ENCODE results near the gene PLOD1.
A peak's percentile ranks its signal among the peaks of the same experiment; 100 is the strongest.

- no peak for TF ChIP-seq SIN3A (IDR thresholded peaks at IDR 0.05; ENCODE audit: borderline replicate concordance, insufficient read depth, low read length)
- TF ChIP-seq REST (IDR thresholded peaks at IDR 0.05; ENCODE audit: insufficient read depth in 1 of 2, low read depth in 2 of 2, low read length in 2 of 2), result no peak
- TF ChIP-seq POLR2AphosphoS5 (IDR thresholded peaks at IDR 0.05; ENCODE audit: low read depth, low read length), result no peak
- TF ChIP-seq TAF1 (IDR thresholded peaks at IDR 0.05; ENCODE audit: borderline replicate concordance, insufficient read depth, low read length), result no peak
- TF ChIP-seq FOXP2 (optimal IDR thresholded peaks at IDR 0.05; ENCODE audit: borderline replicate concordance, extremely low read depth, extremely low read length, insufficient read depth), result peak; percentile 40
These were observed 4.7 kb upstream of the PLOD1 start for GRCh38 chr1:11929849-11930248.

Measured in PFSK-1 (cell line).